IPS-11a (cell line): ENCODE measurements around the gene LHX1.

Experiments used
- H3K4me3 ChIP-seq: one replicate; pipeline ENCODE4 v1.5.1; 2013; ENCODE audit warnings: low read depth, low read length, control low read depth

The LHX1 gene

DNA sequence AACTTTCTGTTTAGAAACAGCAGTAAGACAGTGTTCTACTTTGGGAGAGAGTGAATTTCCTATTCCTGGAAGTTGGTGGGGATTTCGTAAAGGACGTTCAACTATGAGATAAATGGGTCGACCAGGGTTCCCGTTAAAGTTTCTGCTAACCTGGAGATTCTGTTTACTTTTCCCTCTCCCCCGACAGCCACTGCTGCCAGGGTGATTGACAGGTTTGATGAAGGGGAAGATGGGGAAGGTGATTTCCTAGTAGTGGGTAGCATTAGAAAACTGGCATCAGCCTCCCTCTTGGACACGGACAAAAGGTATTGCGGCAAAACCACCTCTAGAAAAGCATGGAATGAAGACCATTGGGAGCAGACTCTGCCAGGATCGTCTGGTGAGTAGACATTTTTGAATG is 12.8 kb downstream of the LHX1 start:
- no peak overlapping the region for H3K4me3 ChIP-seq

- H3K4me3 ChIP-seq: no peak overlapping the region
Measured at GRCh38 chr17:36951084-36951789, 14.0 kb downstream of the LHX1 start.

- no peak overlapping the region for H3K4me3 ChIP-seq
Measured at GRCh38 chr17:36971508-36971907, 34.2 kb downstream of the LHX1 start.

DNA sequence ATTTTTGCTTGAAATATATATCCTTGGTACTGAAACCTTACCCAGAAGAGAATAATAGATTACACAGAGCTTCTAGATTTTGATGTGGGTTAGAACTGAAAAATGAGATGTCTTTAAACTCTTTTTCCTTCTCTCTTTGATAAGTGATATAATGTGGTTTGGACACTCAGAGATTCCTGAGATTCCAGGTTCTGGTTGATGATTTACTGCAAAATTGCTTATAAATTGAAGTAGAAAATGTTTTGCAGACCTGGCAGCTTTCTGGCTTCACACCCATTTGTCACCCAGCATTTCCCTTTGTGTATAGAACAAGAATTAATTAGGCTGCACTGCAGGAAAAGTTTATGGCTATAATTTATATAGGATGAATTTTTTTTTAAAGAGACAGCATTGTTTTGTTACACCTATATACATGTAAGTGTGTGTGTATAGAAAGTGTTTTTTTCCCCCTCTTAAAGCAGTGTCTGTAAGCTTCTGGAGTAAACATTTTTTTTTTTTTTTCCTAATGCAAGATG is 35.0 kb downstream of the LHX1 start:
- H3K4me3 ChIP-seq: no peak overlapping the region

GRCh38 chr17:36972905-36973304 is 35.6 kb downstream of the LHX1 start:
- H3K4me3 ChIP-seq: no peak overlapping the region

- H3K4me3 ChIP-seq: no peak overlapping the region
Measured at GRCh38 chr17:36975922-36976515, 38.7 kb downstream of the LHX1 start.

DNA sequence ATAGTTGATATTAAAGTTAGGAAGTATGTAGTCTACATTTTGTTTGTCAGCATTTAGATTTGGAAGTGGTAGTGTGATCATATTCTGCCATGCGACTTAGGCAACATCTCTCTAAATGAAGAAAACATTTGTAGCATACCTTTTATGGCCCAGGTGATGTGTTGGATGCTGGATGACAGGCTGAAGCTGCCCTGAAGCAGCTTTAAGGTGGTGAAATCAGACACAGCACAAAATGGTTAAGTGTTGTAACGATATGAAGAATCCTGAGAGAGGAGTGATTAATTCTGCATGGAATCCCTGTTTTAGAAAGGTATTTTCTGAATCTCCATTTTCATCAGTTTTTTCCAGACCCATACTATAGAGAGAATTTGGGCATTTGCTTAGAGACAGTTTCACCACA is 39.8 kb downstream of the LHX1 start:
- H3K4me3 ChIP-seq: no peak overlapping the region

GRCh38 chr17:36977568-36977967 is 40.3 kb downstream of the LHX1 start:
- H3K4me3 ChIP-seq: no peak overlapping the region

GRCh38 chr17:36978810-36979564 is 41.7 kb downstream of the LHX1 start:
- no peak overlapping the region for H3K4me3 ChIP-seq

- no peak overlapping the region for H3K4me3 ChIP-seq
Measured at GRCh38 chr17:36979565-36979941, 42.3 kb downstream of the LHX1 start.

DNA sequence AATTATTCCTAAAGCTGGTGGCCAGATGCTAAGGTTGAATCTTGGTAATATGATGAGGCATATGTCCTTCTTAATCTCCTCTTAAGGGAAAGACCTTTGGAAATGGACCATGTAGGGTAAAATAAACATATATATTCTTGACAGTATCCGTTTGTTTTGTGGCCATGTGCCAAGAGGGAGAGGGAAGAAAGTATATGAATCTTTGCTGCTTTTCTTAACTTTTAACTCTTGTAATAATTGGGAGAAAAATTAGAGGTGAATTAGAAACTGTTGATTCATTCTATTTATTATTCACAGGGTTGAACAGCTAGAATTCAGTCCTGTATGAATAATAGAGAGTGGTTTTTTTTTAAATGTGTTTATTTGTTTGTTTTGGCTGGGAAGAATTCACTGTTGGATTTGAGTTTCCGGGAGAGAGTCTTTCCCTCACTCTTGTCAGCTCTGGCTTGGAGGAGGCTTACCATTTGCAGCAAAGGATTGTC is 43.0 kb downstream of the LHX1 start:
- H3K4me3 ChIP-seq: no peak overlapping the region

DNA sequence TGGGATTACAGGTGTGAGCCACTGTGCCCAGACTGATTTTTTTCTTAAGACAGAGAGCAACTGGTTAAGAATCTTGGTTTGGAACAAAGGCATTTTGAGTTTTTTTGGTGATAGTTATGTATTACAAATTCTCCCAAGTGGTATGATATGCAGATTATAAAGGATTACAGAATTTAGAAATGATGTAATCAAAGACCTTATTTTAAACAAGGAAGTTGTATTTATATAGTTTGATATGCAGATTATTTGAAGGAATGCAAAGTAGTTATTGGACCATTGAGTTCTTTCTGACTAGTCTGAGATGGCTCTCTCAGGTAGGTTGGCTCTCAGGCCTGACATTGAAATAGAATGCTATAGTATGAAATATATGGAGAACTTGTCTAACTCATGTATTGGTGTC is 46.3 kb downstream of the LHX1 start:
- H3K4me3 ChIP-seq: no peak overlapping the region

DNA sequence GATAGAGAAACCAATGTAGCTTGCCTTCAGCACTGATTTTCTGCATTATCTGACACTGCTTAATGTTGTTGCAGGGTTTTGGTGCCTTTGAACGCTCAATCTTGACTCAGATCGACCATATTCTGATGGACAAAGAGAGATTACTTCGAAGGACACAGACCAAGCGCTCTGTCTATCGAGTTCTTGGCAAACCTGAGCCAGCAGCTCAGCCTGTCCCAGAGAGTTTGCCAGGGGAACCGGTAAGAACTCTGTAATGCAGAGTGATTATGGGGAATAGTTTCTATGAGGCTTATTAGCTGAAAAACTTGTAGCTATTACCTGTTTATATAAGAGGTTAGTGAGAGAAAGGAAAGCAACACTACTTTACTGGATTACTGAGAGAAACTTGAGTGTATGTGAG is 51.9 kb downstream of the LHX1 start:
- H3K4me3 ChIP-seq: no peak overlapping the region

GRCh38 chr17:36992701-36993100 is 55.4 kb downstream of the LHX1 start:
- no peak overlapping the region for H3K4me3 ChIP-seq

DNA sequence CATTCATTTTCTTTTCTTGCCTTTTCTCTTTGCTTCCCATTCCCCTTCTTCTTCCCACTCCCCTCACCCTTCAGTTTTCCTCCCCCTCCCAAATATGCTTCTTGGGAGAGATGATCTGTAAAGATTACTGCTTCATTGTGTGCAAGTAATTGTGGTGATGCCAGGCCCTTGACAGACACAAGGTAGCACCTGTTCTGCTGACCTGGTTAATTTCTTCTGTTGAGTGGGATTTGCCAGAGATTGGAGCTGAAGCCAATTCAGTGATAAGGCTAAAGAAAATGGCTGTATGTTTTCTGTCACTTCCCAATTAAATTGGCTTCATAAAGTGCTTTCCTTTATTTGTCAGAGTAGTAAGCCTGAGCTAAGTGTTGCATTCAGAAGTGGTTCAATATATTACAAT is 56.0 kb downstream of the LHX1 start:
- H3K4me3 ChIP-seq: no peak overlapping the region
